SK-N-SH (cell line): ENCODE measurements around the gene SMIM3. TPM values are rescaled to one million over a fixed set of nuclear protein-coding genes. Genes with fewer than 3 reads are reported as not detected.
"Not testable (repeated sequence)": the region's sequence is repeated elsewhere in the genome, so short reads cannot be mapped to it uniquely, and the experiment has no call there.

Experiments used
- CTCF ChIA-PET: fragments of 300-600, 350-600 bp; formaldehyde crosslinking; extraction: SDS; loops from one replicate; lab custom pipeline; 2021; lab: Yijun Ruan, JAX
- POLR2A ChIA-PET: fragments of 350-600 bp; sonication (Branson Sonifier 250); formaldehyde crosslinking; extraction: SDS; loops from one replicate; lab custom pipeline; 2020; ENCODE audit warnings: antibody characterized with exemption, inconsistent platforms; lab: Yijun Ruan, JAX
- DNase-seq: peaks from one replicate; pipeline ENCODE4 v3.0.0; 2012
- H2AFZ ChIP-seq: fragments of 200-600 bp; sonication (generic); 2 replicates; pipeline ENCODE4 v1.8.1; 2016; ENCODE audit warnings: antibody characterized with exemption, mild to moderate bottlenecking, low read depth
- H3F3A ChIP-seq: fragments of 200-600 bp; sonication (generic); replicated peaks from 2 replicates; pipeline ENCODE3; 2016; ENCODE audit warnings: antibody characterized with exemption, mild to moderate bottlenecking; ENCODE audit not compliant: insufficient read depth
- H3K27ac ChIP-seq, 2 experiments: fragments of 200-500 bp in 1 of 2; fragments of 200-600 bp in 1 of 2; sonication (Bioruptor generic) in 1 of 2; sonication (generic), shearing (Covaris generic) in 1 of 2; 2 replicates each; pipeline versions ENCODE4 v1.5.1 to v1.6.1; 2014 to 2016; ENCODE audit warnings: low read depth in 2 of 2, inconsistent platforms in 1 of 2, low read length in 1 of 2, mild to moderate bottlenecking in 1 of 2, mixed read lengths in 1 of 2
- H3K27me3 ChIP-seq: fragments of 200-600 bp; sonication (generic), shearing (Covaris generic); 2 replicates; pipeline ENCODE4 v1.6.1; 2016; ENCODE audit warnings: mixed run types; ENCODE audit not compliant: insufficient read depth
- H3K36me3 ChIP-seq, 2 experiments: fragments of 200-500 bp in 1 of 2; fragments of 200-600 bp in 1 of 2; sonication (Bioruptor generic) in 1 of 2; sonication (generic) in 1 of 2; replicated peaks in 1 of 2; 2 replicates each; pipeline versions ENCODE3 to v1.5.1; 2014 to 2016; ENCODE audit warnings: low read length in 1 of 2, mild to moderate bottlenecking in 1 of 2; ENCODE audit not compliant: insufficient read depth in 2 of 2, control insufficient read depth in 1 of 2
- H3K4me1 ChIP-seq, 2 experiments: fragments of 200-500 bp in 1 of 2; fragments of 200-600 bp in 1 of 2; sonication (Bioruptor generic) in 1 of 2; sonication (generic), shearing (Covaris generic) in 1 of 2; 2 replicates each; pipeline versions ENCODE4 v1.5.1 to v1.6.1; 2014 to 2016; ENCODE audit warnings: low read depth in 1 of 2, low read length in 1 of 2, mixed run types in 1 of 2; ENCODE audit not compliant: insufficient read depth in 2 of 2, control insufficient read depth in 1 of 2
- H3K4me2 ChIP-seq: fragments of 200-600 bp; sonication (generic), shearing (Covaris generic); 2 replicates; pipeline ENCODE4 v1.6.1; 2017; ENCODE audit warnings: mixed run types
- H3K4me3 ChIP-seq, 2 experiments: fragments of 200-500 bp in 1 of 2; fragments of 200-600 bp in 1 of 2; sonication (Bioruptor generic) in 1 of 2; sonication (generic), shearing (Covaris generic) in 1 of 2; 2 replicates each; pipeline versions ENCODE4 v1.5.1 to v1.8.1; 2014 to 2016; ENCODE audit warnings: low read depth in 2 of 2, inconsistent platforms in 1 of 2, low read length in 1 of 2, mild to moderate bottlenecking in 1 of 2, mixed read lengths in 1 of 2, moderate library complexity in 1 of 2
- H3K79me2 ChIP-seq: fragments of 200-600 bp; sonication (generic); 2 replicates; pipeline ENCODE4 v1.8.1; 2017; ENCODE audit warnings: mild to moderate bottlenecking; ENCODE audit not compliant: insufficient read depth
- H3K9ac ChIP-seq: fragments of 200-600 bp; sonication (generic); 2 replicates; pipeline ENCODE4 v1.6.1; 2017; ENCODE audit warnings: mixed run types
- H3K9me2 ChIP-seq: fragments of 200-600 bp; sonication (generic); 2 replicates; pipeline ENCODE4 v1.6.1; 2017; ENCODE audit warnings: mixed run types
- H3K9me3 ChIP-seq: fragments of 200-600 bp; sonication (generic); 2 replicates; pipeline ENCODE4 v1.6.1; 2017; ENCODE audit warnings: mixed run types, mild to moderate bottlenecking, moderate library complexity
- H4K20me1 ChIP-seq: fragments of 200-600 bp; sonication (generic); 2 replicates; pipeline ENCODE4 v1.6.1; 2017; ENCODE audit warnings: mild to moderate bottlenecking, mixed run types; ENCODE audit not compliant: insufficient read depth
- CHD2 ChIP-seq: fragments of 150-350 bp; IDR thresholded peaks from 2 replicates; pipeline ENCODE4 v1.6.1; 2018; ENCODE audit warnings: low read length; ENCODE audit not compliant: partially characterized antibody
- EP300 ChIP-seq, 2 experiments: IDR thresholded peaks; 2 replicates each; pipeline versions ENCODE4 v1.4.0 to v1.6.1; 2012; ENCODE audit warnings: borderline replicate concordance in 1 of 2, low read depth in 1 of 2, low read length in 1 of 2
- EZH2phosphoT487 ChIP-seq: fragments of 200-600 bp; sonication (generic); IDR thresholded peaks from 2 replicates; pipeline ENCODE4 v1.6.1; 2017; ENCODE audit warnings: low read depth, mixed run types, mild to moderate bottlenecking, antibody characterized with exemption, moderate library complexity, borderline replicate concordance
- FOSL2 ChIP-seq: IDR thresholded peaks from 2 replicates; pipeline ENCODE4 v1.4.0; 2012; ENCODE audit warnings: low read depth, mild to moderate bottlenecking, moderate library complexity, borderline replicate concordance
- IRF3 ChIP-seq: fragments of 150-350 bp; IDR thresholded peaks from 2 replicates; pipeline ENCODE4 v1.6.1; 2016; ENCODE audit warnings: mild to moderate bottlenecking, low read depth, low read length
- JUND ChIP-seq: IDR thresholded peaks from 2 replicates; pipeline ENCODE4 v1.4.0; 2012
- NFIC ChIP-seq: IDR thresholded peaks from 2 replicates; pipeline ENCODE4 v1.4.0; 2012; ENCODE audit warnings: borderline replicate concordance
- PBX3 ChIP-seq: IDR thresholded peaks from 2 replicates; pipeline ENCODE4; 2012
- POLR2AphosphoS5 ChIP-seq: IDR thresholded peaks from 2 replicates; pipeline ENCODE4 v1.6.1; 2012; ENCODE audit warnings: low read depth, low read length
- REST ChIP-seq: IDR thresholded peaks from 2 replicates; pipeline ENCODE4 v1.6.1; 2012; ENCODE audit warnings: mild to moderate bottlenecking, low read depth, low read length, moderate library complexity
- RFX5 ChIP-seq: IDR thresholded peaks from 2 replicates; pipeline ENCODE4 v1.6.1; 2012; ENCODE audit warnings: mild to moderate bottlenecking, improper control_type of control experiment, low read length
- RXRA ChIP-seq: IDR thresholded peaks from 2 replicates; pipeline ENCODE4 v1.4.0; 2012; ENCODE audit warnings: low read depth, mild to moderate bottlenecking, borderline replicate concordance
- SMC3 ChIP-seq: IDR thresholded peaks from 2 replicates; pipeline ENCODE4 v1.6.1; 2012; ENCODE audit warnings: low read depth, low read length, improper control_type of control experiment
- YY1 ChIP-seq: IDR thresholded peaks from 2 replicates; pipeline ENCODE4 v1.4.0; 2012; ENCODE audit warnings: low read depth, mild to moderate bottlenecking
- WGBS: methylation state at CpG from one replicate; pipeline ENCODE4 v1.1.6; 2017; ENCODE audit warnings: low lambda C conversion rate; 5-methylcytosine and 5-hydroxymethylcytosine counted together
- polyA plus RNA-seq, 3 experiments: library from polyadenylated mRNA; depleted of rRNA; stranded (reverse); fragments of >200 nt; gene quantifications; 2 replicates each; pipeline ENCODE4 v1.2.3, GENCODE V29; 2012

SMIM3 gene
- polyA plus RNA-seq, 1 of the 3 experiments (the other 2 are of a cell fraction), result 39.9 TPM

GRCh38 chr5:150791536-150791935 is 13.0 kb downstream of the SMIM3 start:
- Histone ChIP-seq H4K20me1 (no peaks in the 10 kb centered on the region), H3K4me2 (peak overlapping the region; percentile 80; the same call in 1 of the 2 replicates), H3K79me2 (peaks cover 56% of the 10 kb centered on the region), H3K4me1 (peaks cover 14 to 46% of the 10 kb centered on the region in 2 experiments), H3K27ac (peak overlapping the region; percentile 43 to 94; a peak in 3 of 4 replicates), H3K36me3 (peaks cover 10 to 11% of the 10 kb centered on the region in 2 experiments), H2AFZ (no peak overlapping the region), H3K9me3 (no peaks in the 10 kb centered on the region), H3K9ac (no peak overlapping the region), H3K27me3 (no peaks in the 10 kb centered on the region), H3K4me3 (no peak overlapping the region), H3F3A (peaks cover 34% of the 10 kb centered on the region), H3K9me2 (no peaks in the 10 kb centered on the region)
- POLR2A ChIA-PET, result no interaction called here
- CTCF ChIA-PET, result interaction anchor here (0.6 to 2.6 kb wide), 4 partner anchors 9 to 58 kb away, joined by 3 to 11 read pairs (median 4); partner anchors contain the start of gene IRGM
- TF ChIP-seq EP300 (IDR thresholded peaks at IDR 0.05; ENCODE audit: borderline replicate concordance in 1 of 2, low read depth in 1 of 2, low read length in 1 of 2) (no peak), POLR2AphosphoS5 (no peak), RXRA (no peak), RFX5 (no peak), EZH2phosphoT487 (no peak), NFIC (no peak), IRF3 (no peak), FOSL2 (no peak), JUND (no peak)
- no peak for DNase-seq

GRCh38 chr5:150793423-150793888 is 14.9 kb downstream of the SMIM3 start:
- WGBS, result 90% methylated on average over 2 of the region's 2 CpGs
- H3K4me2 ChIP-seq, H3K27ac ChIP-seq, H2AFZ ChIP-seq, H3K9ac ChIP-seq, H3K4me3 ChIP-seq, POLR2A ChIA-PET, H3K9me2 ChIP-seq, H3K27me3 ChIP-seq, H4K20me1 ChIP-seq, DNase-seq, H3K9me3 ChIP-seq: not testable (repeated sequence)
- peaks cover 26% of the 10 kb centered on the region for H3F3A ChIP-seq
- peaks cover 14 to 32% of the 10 kb centered on the region in 2 experiments for H3K4me1 ChIP-seq
- H3K79me2 ChIP-seq, result peaks cover 37% of the 10 kb centered on the region
- H3K36me3 ChIP-seq, result peaks cover 11 to 12% of the 10 kb centered on the region in 2 experiments
- CTCF ChIA-PET, result interaction anchor here (1.2 kb wide), 1 partner anchor 54 kb away, joined by 3 read pairs; no protein-coding TSS in a partner anchor

- POLR2A ChIA-PET, result no interaction called here
- Histone ChIP-seq H2AFZ (no peak overlapping the region), H3K4me1 (peaks cover 6 to 17% of the 10 kb centered on the region in 2 experiments), H3K9me2 (no peaks in the 10 kb centered on the region), H3K27ac (no peak overlapping the region), H3K4me2 (no peak overlapping the region), H3F3A (peaks cover 12% of the 10 kb centered on the region), H3K9me3 (no peaks in the 10 kb centered on the region), H3K9ac (no peak overlapping the region), H3K36me3 (peaks cover 11 to 12% of the 10 kb centered on the region in 2 experiments), H3K27me3 (no peaks in the 10 kb centered on the region), H4K20me1 (no peaks in the 10 kb centered on the region), H3K79me2 (peaks cover 29% of the 10 kb centered on the region), H3K4me3 (no peak overlapping the region)
- WGBS, result 64% methylated on average over 2 of the region's 2 CpGs
- DNase-seq, result no peak
- CTCF ChIA-PET, result no interaction called here
- no peak for TF ChIP-seq YY1
- no peak for TF ChIP-seq SMC3
- no peak for TF ChIP-seq IRF3
- TF ChIP-seq CHD2, result no peak
- TF ChIP-seq PBX3, result no peak
- TF ChIP-seq RXRA, result no peak
- no peak for TF ChIP-seq REST
Measured at GRCh38 chr5:150794927-150795326, 16.4 kb downstream of the SMIM3 start.
